Caco-2 (cell line): ENCODE data around the gene KIF16B. TPM values are rescaled to one million over a fixed set of nuclear protein-coding genes. Genes with fewer than 3 reads are reported as not detected.

Experiments
- BruUV-seq: library from RNA; stranded (reverse); fragments of 400-500 nt; replicated peaks from 2 replicates; lab custom pipeline; 2021; lab: Mats Ljungman, UMichigan
- CTCF ChIA-PET: fragments of 300-600 bp; sonication (Branson Sonifier 250); formaldehyde crosslinking; loops from one replicate; lab custom pipeline; 2022; ENCODE audit warnings: antibody characterized with exemption; lab: Charles Lee
- POLR2A ChIA-PET: fragments of 300-600 bp; sonication (Branson Sonifier 250); formaldehyde crosslinking; loops from one replicate; lab custom pipeline; 2022; ENCODE audit warnings: antibody characterized with exemption; lab: Charles Lee
- DNase-seq, 2 experiments: peaks; one replicate each; pipeline versions ENCODE4 v3.0.0 to v3.0.0-alpha.2; 2020 to 2022
- H3K27me3 ChIP-seq: replicated peaks from 2 replicates; pipeline ENCODE4 v1.6.0; 2011; ENCODE audit warnings: low read length; ENCODE audit not compliant: control insufficient read depth, insufficient read depth
- H3K36me3 ChIP-seq: 2 replicates; pipeline ENCODE4 v1.5.1; 2011; ENCODE audit warnings: low read length; ENCODE audit not compliant: control insufficient read depth, insufficient read depth
- H3K4me1 ChIP-seq: fragments of 250-450 bp; sonication (Bioruptor Pico); 2 replicates; pipeline ENCODE4 v1.5.1; 2020; ENCODE audit warnings: mild to moderate bottlenecking
- H3K4me3 ChIP-seq: 2 replicates; pipeline ENCODE4 v1.5.1; 2011; ENCODE audit warnings: low read depth, mild to moderate bottlenecking, control low read depth, low read length
- H3K9me3 ChIP-seq: fragments of 250-450 bp; sonication (Bioruptor Pico); 2 replicates; pipeline ENCODE4 v1.5.1; 2020; ENCODE audit warnings: mild to moderate bottlenecking, moderate library complexity
- H3K27ac Mint-ChIP-seq: one replicate; pipeline ENCODE4 v1.8.0; 2022; ENCODE audit warnings: mixed read lengths; ENCODE audit not compliant: unreplicated experiment
- H3K27me3 Mint-ChIP-seq: one replicate; pipeline ENCODE4 v1.8.0; 2022; ENCODE audit warnings: mixed read lengths; ENCODE audit not compliant: insufficient read depth, unreplicated experiment
- H3K36me3 Mint-ChIP-seq: one replicate; pipeline ENCODE4 v1.8.0; 2022; ENCODE audit warnings: mild to moderate bottlenecking, mixed read lengths; ENCODE audit not compliant: insufficient read depth, unreplicated experiment
- H3K4me1 Mint-ChIP-seq: one replicate; pipeline ENCODE4 v1.8.0; 2022; ENCODE audit warnings: low read depth, mixed read lengths; ENCODE audit not compliant: unreplicated experiment
- H3K4me3 Mint-ChIP-seq: one replicate; pipeline ENCODE4 v1.8.0; 2022; ENCODE audit warnings: mild to moderate bottlenecking, moderate library complexity, mixed read lengths; ENCODE audit not compliant: unreplicated experiment
- H3K9me3 Mint-ChIP-seq: one replicate; pipeline ENCODE4 v1.8.0; 2022; ENCODE audit warnings: mixed read lengths; ENCODE audit not compliant: unreplicated experiment
- intact Hi-C: fragments of 100-400 bp; cut with micrococcal nuclease; formaldehyde crosslinking; loops from one replicate; pipeline ENCODE4 v1.10.0; 2022; ENCODE audit not compliant: unreplicated experiment
- total RNA-seq: library from RNA; stranded (reverse); gene quantifications from 2 replicates; pipeline ENCODE4 v1.2.3, GENCODE V29; 2022
- TF ChIP-seq, protein P1 (sequence below), 2 experiments: fragments of 200-600 bp in 1 of 2; IDR thresholded peaks; 1 replicate in 1 of 2; 2 replicates in 1 of 2; pipeline versions ENCODE4 v1.5.1 to v1.8.0; 2011 to 2022; ENCODE audit warnings: antibody characterized with exemption in 1 of 2, control low read depth in 1 of 2, inconsistent platforms in 1 of 2, low read depth in 1 of 2, low read length in 1 of 2, mild to moderate bottlenecking in 1 of 2, moderate library complexity in 1 of 2; ENCODE audit not compliant: insufficient read depth in 1 of 2, severe bottlenecking in 1 of 2, unreplicated experiment in 1 of 2

Gene KIF16B
- total RNA-seq, 1 experiment from 2014 or later, result 11.3 TPM

DNA sequence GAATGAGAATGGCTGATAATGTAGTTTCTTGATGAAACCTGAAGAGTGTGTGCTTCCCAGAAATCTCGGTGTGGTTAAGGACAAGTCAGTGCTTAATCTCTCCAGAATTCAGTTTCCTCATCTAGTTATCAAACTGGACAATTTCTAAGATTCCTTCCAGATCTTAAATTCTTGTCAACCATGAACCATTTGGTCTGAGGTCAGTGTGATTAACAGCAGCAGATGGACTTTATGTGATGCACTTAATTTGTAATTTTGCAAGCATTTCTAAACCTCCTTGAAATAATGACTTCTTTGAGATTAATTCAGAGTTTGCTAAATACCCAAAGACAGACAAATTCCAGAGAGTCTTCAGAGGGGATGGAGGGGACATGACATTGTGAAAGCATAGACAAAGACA, 160.3 kb downstream of the KIF16B start:
- H3K4me1 Mint-ChIP-seq, result peaks cover 40% of the 10 kb centered on the region
- peaks cover 57% of the 10 kb centered on the region for H3K4me1 ChIP-seq
- H3K27ac Mint-ChIP-seq, result no peak overlapping the region
- peaks cover 13% of the 10 kb centered on the region for H3K36me3 Mint-ChIP-seq
- TF ChIP-seq, protein P1, sequence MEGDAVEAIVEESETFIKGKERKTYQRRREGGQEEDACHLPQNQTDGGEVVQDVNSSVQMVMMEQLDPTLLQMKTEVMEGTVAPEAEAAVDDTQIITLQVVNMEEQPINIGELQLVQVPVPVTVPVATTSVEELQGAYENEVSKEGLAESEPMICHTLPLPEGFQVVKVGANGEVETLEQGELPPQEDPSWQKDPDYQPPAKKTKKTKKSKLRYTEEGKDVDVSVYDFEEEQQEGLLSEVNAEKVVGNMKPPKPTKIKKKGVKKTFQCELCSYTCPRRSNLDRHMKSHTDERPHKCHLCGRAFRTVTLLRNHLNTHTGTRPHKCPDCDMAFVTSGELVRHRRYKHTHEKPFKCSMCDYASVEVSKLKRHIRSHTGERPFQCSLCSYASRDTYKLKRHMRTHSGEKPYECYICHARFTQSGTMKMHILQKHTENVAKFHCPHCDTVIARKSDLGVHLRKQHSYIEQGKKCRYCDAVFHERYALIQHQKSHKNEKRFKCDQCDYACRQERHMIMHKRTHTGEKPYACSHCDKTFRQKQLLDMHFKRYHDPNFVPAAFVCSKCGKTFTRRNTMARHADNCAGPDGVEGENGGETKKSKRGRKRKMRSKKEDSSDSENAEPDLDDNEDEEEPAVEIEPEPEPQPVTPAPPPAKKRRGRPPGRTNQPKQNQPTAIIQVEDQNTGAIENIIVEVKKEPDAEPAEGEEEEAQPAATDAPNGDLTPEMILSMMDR (IDR thresholded peaks at IDR 0.05; ENCODE audit: insufficient read depth in 1 of 2, low read depth in 1 of 2, low read length in 1 of 2, severe bottlenecking in 1 of 2, unreplicated experiment in 1 of 2), result no peak
- no TSS peak for BruUV-seq
- H3K4me3 ChIP-seq, result no peak overlapping the region
- intact Hi-C loops, result no loop called here
- ChIA-PET CTCF (no interaction called here), POLR2A (no interaction called here)
- H3K4me3 Mint-ChIP-seq, result no peak overlapping the region
- H3K9me3 ChIP-seq, result peaks cover 22% of the 10 kb centered on the region; the same call in 1 of the 2 replicates
- no peak for DNase-seq
- H3K36me3 ChIP-seq, result no peaks in the 10 kb centered on the region
- no peaks in the 10 kb centered on the region for H3K27me3 ChIP-seq
- H3K9me3 Mint-ChIP-seq, result peaks cover 40% of the 10 kb centered on the region
- H3K27me3 Mint-ChIP-seq, result no peaks in the 10 kb centered on the region

DNA sequence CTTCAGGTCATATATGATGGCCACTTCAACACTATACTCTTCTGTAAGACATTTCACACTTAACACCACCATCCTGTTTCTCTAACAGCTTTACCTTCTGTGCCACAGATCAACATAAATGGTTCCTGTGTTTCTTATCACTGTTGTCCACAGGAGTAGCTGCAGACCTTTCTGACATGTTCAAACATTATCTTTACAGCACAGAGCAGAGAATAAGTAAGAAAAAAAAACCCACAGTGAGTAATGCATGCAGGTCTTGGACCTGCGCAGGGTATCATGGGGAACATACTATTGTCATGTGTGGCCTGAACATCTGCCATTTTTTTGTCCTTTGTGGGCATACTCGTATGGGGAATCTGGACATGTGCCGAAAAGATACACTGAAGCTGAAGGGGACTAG, 161.9 kb downstream of the KIF16B start:
- H3K4me1 ChIP-seq, result peaks cover 55% of the 10 kb centered on the region
- H3K4me3 ChIP-seq, result no peak overlapping the region
- peaks cover 22% of the 10 kb centered on the region; the same call in 1 of the 2 replicates for H3K9me3 ChIP-seq
- H3K27ac Mint-ChIP-seq, result no peak overlapping the region
- intact Hi-C loops, result no loop called here
- peaks cover 20% of the 10 kb centered on the region for H3K36me3 Mint-ChIP-seq
- TF ChIP-seq, protein P1 (IDR thresholded peaks at IDR 0.05; ENCODE audit: insufficient read depth in 1 of 2, low read depth in 1 of 2, low read length in 1 of 2, severe bottlenecking in 1 of 2, unreplicated experiment in 1 of 2), result no peak
- CTCF ChIA-PET, result no interaction called here
- POLR2A ChIA-PET, result no interaction called here
- BruUV-seq, result no TSS peak
- no peak for DNase-seq
- H3K9me3 Mint-ChIP-seq, result peaks cover 40% of the 10 kb centered on the region
- no peaks in the 10 kb centered on the region for H3K36me3 ChIP-seq
- H3K4me1 Mint-ChIP-seq, result peaks cover 38% of the 10 kb centered on the region
- no peaks in the 10 kb centered on the region for H3K27me3 ChIP-seq
- no peaks in the 10 kb centered on the region for H3K27me3 Mint-ChIP-seq
- H3K4me3 Mint-ChIP-seq, result no peak overlapping the region

DNA sequence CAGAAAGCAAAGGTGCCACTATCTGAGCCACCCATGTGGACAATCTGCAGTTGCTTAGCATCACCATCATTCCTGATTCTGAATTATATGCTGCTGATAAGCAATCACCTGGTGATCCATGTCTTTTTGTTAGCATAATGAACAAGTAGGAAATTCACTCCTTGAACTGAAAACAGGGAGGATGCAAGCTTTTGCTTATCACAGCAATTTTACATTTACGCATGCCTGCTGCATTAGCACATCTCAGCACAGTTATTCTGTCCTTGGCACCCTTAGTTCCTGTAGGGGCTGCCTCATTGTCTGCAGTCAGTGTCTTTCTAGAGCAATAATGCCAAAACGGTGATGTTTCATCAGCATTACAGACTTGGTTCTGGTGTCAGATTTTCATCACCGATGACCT, 162.6 kb downstream of the KIF16B start:
- H3K36me3 ChIP-seq, result no peaks in the 10 kb centered on the region
- H3K27ac Mint-ChIP-seq, result no peak overlapping the region
- H3K27me3 Mint-ChIP-seq, result no peaks in the 10 kb centered on the region
- peaks cover 31% of the 10 kb centered on the region for H3K4me1 Mint-ChIP-seq
- no peak overlapping the region for H3K4me3 ChIP-seq
- intact Hi-C loops, result no loop called here
- peaks cover 37% of the 10 kb centered on the region for H3K9me3 Mint-ChIP-seq
- H3K9me3 ChIP-seq, result peaks cover 22% of the 10 kb centered on the region; the same call in 1 of the 2 replicates
- DNase-seq, result no peak
- BruUV-seq, result no TSS peak
- TF ChIP-seq, protein P1 (IDR thresholded peaks at IDR 0.05; ENCODE audit: insufficient read depth in 1 of 2, low read depth in 1 of 2, low read length in 1 of 2, severe bottlenecking in 1 of 2, unreplicated experiment in 1 of 2), result no peak
- H3K4me3 Mint-ChIP-seq, result no peak overlapping the region
- peaks cover 20% of the 10 kb centered on the region for H3K36me3 Mint-ChIP-seq
- H3K4me1 ChIP-seq, result peaks cover 54% of the 10 kb centered on the region
- CTCF ChIA-PET, result no interaction called here
- H3K27me3 ChIP-seq, result no peaks in the 10 kb centered on the region
- POLR2A ChIA-PET, result no interaction called here
